ENCODE data around the gene LIN7C. TPM values are rescaled to one million over a fixed set of nuclear protein-coding genes. Genes with fewer than 3 reads are reported as not detected.
A peak's percentile ranks its signal among the peaks of the same experiment; 100 is the strongest.

LIN7C gene
- polyA plus RNA-seq (2012; ENCODE audit: missing spikeins) = 9.6 TPM

GRCh38 chr11:27506200-27507182 lies at the start of gene LIN7C:
LIN7C (minus strand) TSS chr11:27506769; CDS start chr11:27506752, 17 bp downstream.
- peak; percentile 99 for FAIRE-seq
- TF ChIP-seq TAF1 (IDR thresholded peaks at IDR 0.05; ENCODE audit: borderline replicate concordance, low read depth, low read length) (peak; percentile 72; the same call in 1 of the 2 replicates), POLR2A (IDR thresholded peaks at IDR 0.05; ENCODE audit: low read depth, low read length) (peak; percentile 96), POLR2AphosphoS5 (IDR thresholded peaks at IDR 0.05; ENCODE audit: low read depth, low read length) (peak; percentile 97)
- DNase-seq (ENCODE audit: insufficient read length) = peak; percentile 67

GRCh38 chr11:27555264-27555663 lies 48.7 kb upstream of the LIN7C start:
- no peak for TF ChIP-seq POLR2AphosphoS5 (IDR thresholded peaks at IDR 0.05; ENCODE audit: low read depth, low read length)
- TF ChIP-seq POLR2A (IDR thresholded peaks at IDR 0.05; ENCODE audit: low read depth, low read length) = no peak
- no peak for TF ChIP-seq TAF1 (IDR thresholded peaks at IDR 0.05; ENCODE audit: borderline replicate concordance, low read depth, low read length)
- DNase-seq (ENCODE audit: insufficient read length) (no peak), FAIRE-seq (no peak)

GRCh38 chr11:27553186-27553585 lies 46.6 kb upstream of the LIN7C start:
- DNase-seq (ENCODE audit: insufficient read length) = no peak
- no peak for FAIRE-seq
- no peak for TF ChIP-seq TAF1 (IDR thresholded peaks at IDR 0.05; ENCODE audit: borderline replicate concordance, low read depth, low read length)
- TF ChIP-seq POLR2A (IDR thresholded peaks at IDR 0.05; ENCODE audit: low read depth, low read length) = no peak
- no peak for TF ChIP-seq POLR2AphosphoS5 (IDR thresholded peaks at IDR 0.05; ENCODE audit: low read depth, low read length)

- FAIRE-seq (no peak), DNase-seq (ENCODE audit: insufficient read length) (no peak)
- TF ChIP-seq TAF1 (IDR thresholded peaks at IDR 0.05; ENCODE audit: borderline replicate concordance, low read depth, low read length) = no peak
- TF ChIP-seq POLR2AphosphoS5 (IDR thresholded peaks at IDR 0.05; ENCODE audit: low read depth, low read length) = no peak
- TF ChIP-seq POLR2A (IDR thresholded peaks at IDR 0.05; ENCODE audit: low read depth, low read length) = no peak
Observed at GRCh38 chr11:27552341-27552740, 45.8 kb upstream of the LIN7C start.

- FAIRE-seq (no peak), DNase-seq (ENCODE audit: insufficient read length) (no peak)
- TF ChIP-seq TAF1 (IDR thresholded peaks at IDR 0.05; ENCODE audit: borderline replicate concordance, low read depth, low read length) (no peak), POLR2AphosphoS5 (IDR thresholded peaks at IDR 0.05; ENCODE audit: low read depth, low read length) (no peak), POLR2A (IDR thresholded peaks at IDR 0.05; ENCODE audit: low read depth, low read length) (no peak)
Observed at GRCh38 chr11:27551127-27551526, 44.6 kb upstream of the LIN7C start.

GRCh38 chr11:27545946-27546345 lies 39.4 kb upstream of the LIN7C start:
- no peak for FAIRE-seq
- no peak for DNase-seq (ENCODE audit: insufficient read length)
- TF ChIP-seq TAF1 (IDR thresholded peaks at IDR 0.05; ENCODE audit: borderline replicate concordance, low read depth, low read length) = no peak
- no peak for TF ChIP-seq POLR2A (IDR thresholded peaks at IDR 0.05; ENCODE audit: low read depth, low read length)
- TF ChIP-seq POLR2AphosphoS5 (IDR thresholded peaks at IDR 0.05; ENCODE audit: low read depth, low read length) = no peak

- TF ChIP-seq POLR2AphosphoS5 (IDR thresholded peaks at IDR 0.05; ENCODE audit: low read depth, low read length) = no peak
- TF ChIP-seq POLR2A (IDR thresholded peaks at IDR 0.05; ENCODE audit: low read depth, low read length) = no peak
- no peak for TF ChIP-seq TAF1 (IDR thresholded peaks at IDR 0.05; ENCODE audit: borderline replicate concordance, low read depth, low read length)
- FAIRE-seq (no peak), DNase-seq (ENCODE audit: insufficient read length) (no peak)
Observed at GRCh38 chr11:27545035-27545434, 38.5 kb upstream of the LIN7C start.

GRCh38 chr11:27541790-27542189 lies 35.2 kb upstream of the LIN7C start:
- DNase-seq (ENCODE audit: insufficient read length) = no peak
- TF ChIP-seq POLR2AphosphoS5 (IDR thresholded peaks at IDR 0.05; ENCODE audit: low read depth, low read length) (no peak), TAF1 (IDR thresholded peaks at IDR 0.05; ENCODE audit: borderline replicate concordance, low read depth, low read length) (no peak), POLR2A (IDR thresholded peaks at IDR 0.05; ENCODE audit: low read depth, low read length) (no peak)
- FAIRE-seq = no peak

GRCh38 chr11:27540051-27540450 lies 33.5 kb upstream of the LIN7C start:
- no peak for DNase-seq (ENCODE audit: insufficient read length)
- TF ChIP-seq POLR2A (IDR thresholded peaks at IDR 0.05; ENCODE audit: low read depth, low read length) (no peak), POLR2AphosphoS5 (IDR thresholded peaks at IDR 0.05; ENCODE audit: low read depth, low read length) (no peak), TAF1 (IDR thresholded peaks at IDR 0.05; ENCODE audit: borderline replicate concordance, low read depth, low read length) (no peak)
- FAIRE-seq = no peak

GRCh38 chr11:27535103-27535502 lies 28.5 kb upstream of the LIN7C start:
- TF ChIP-seq POLR2AphosphoS5 (IDR thresholded peaks at IDR 0.05; ENCODE audit: low read depth, low read length) (no peak), POLR2A (IDR thresholded peaks at IDR 0.05; ENCODE audit: low read depth, low read length) (no peak), TAF1 (IDR thresholded peaks at IDR 0.05; ENCODE audit: borderline replicate concordance, low read depth, low read length) (no peak)
- no peak for DNase-seq (ENCODE audit: insufficient read length)

GRCh38 chr11:27532652-27533325 lies 26.2 kb upstream of the LIN7C start:
- DNase-seq (ENCODE audit: insufficient read length) (no peak), FAIRE-seq (no peak)
- TF ChIP-seq POLR2A (IDR thresholded peaks at IDR 0.05; ENCODE audit: low read depth, low read length) (no peak), TAF1 (IDR thresholded peaks at IDR 0.05; ENCODE audit: borderline replicate concordance, low read depth, low read length) (no peak), POLR2AphosphoS5 (IDR thresholded peaks at IDR 0.05; ENCODE audit: low read depth, low read length) (no peak)

More at GRCh38 chr11:27535103-27535502, 28.5 kb upstream of the LIN7C start:
- FAIRE-seq = no peak
